B cell (primary cell): ENCODE data around the gene BMPER. TPM values are rescaled to one million over a fixed set of nuclear protein-coding genes. Genes with fewer than 3 reads are reported as not detected.

Source experiments
- ATAC-seq: fragments of 200-7000 bp; cut with Tn5 transposase; one replicate; pipeline ENCODE4 v1.10.0; 2021; ENCODE audit warnings: low read depth, mild to moderate bottlenecking, moderate number of reproducible peaks, moderate library complexity
- CTCF ChIA-PET: fragments of 350-600 bp; sonication (Branson Sonifier 250); formaldehyde crosslinking; loops from one replicate; lab custom pipeline; 2021; ENCODE audit warnings: antibody characterized with exemption, inconsistent platforms; lab: Charles Lee
- POLR2A ChIA-PET: fragments of 350-600 bp; sonication (Branson Sonifier 250); formaldehyde crosslinking; loops from one replicate; lab custom pipeline; 2021; ENCODE audit warnings: antibody characterized with exemption; lab: Charles Lee
- DNase-seq: peaks from one replicate; pipeline ENCODE4 v3.0.0; 2013
- H2AFZ ChIP-seq: 2 replicates; pipeline ENCODE4 v1.6.1; 2012; ENCODE audit warnings: mild to moderate bottlenecking, low read depth, low read length; ENCODE audit not compliant: insufficient read depth, poor library complexity, severe bottlenecking
- H3K27ac ChIP-seq, 2 donors: 1 replicate in 1 of 2; 2 replicates in 1 of 2; pipeline ENCODE4 v1.5.1; 2012 to 2013; ENCODE audit warnings: low read length in 2 of 2, mild to moderate bottlenecking in 2 of 2, moderate library complexity in 1 of 2
- H3K27me3 ChIP-seq, 4 experiments: fragments of 200-600 bp in 1 of 4; sonication (generic) in 1 of 4; replicated peaks in 1 of 4; 1 replicate in 2 of 4; 2 replicates in 2 of 4; pipeline versions ENCODE4 v1.6.1 to v1.7.0; 2013 to 2016; ENCODE audit warnings: low read length in 3 of 4, mild to moderate bottlenecking in 2 of 4, mixed read lengths in 1 of 4, moderate library complexity in 1 of 4; ENCODE audit not compliant: insufficient read depth in 4 of 4, control insufficient read depth in 3 of 4; ENCODE audit errors: control extremely low read depth in 1 of 4
- H3K36me3 ChIP-seq, 2 experiments: replicated peaks in 1 of 2; 1 replicate in 1 of 2; 2 replicates in 1 of 2; pipeline versions ENCODE4 v1.6.1 to v1.7.1; 2013; ENCODE audit warnings: low read length in 1 of 2; ENCODE audit not compliant: insufficient read depth in 2 of 2, control insufficient read depth in 1 of 2; ENCODE audit errors: control extremely low read depth in 1 of 2, extremely low read depth in 1 of 2
- H3K4me1 ChIP-seq, 2 donors: fragments of 200-600 bp in 1 of 2; sonication (generic) in 1 of 2; 1 replicate in 1 of 2; 2 replicates in 1 of 2; pipeline versions ENCODE4 v1.5.1 to v1.6.1; 2013 to 2017; ENCODE audit warnings: low read length in 2 of 2; ENCODE audit not compliant: control insufficient read depth in 2 of 2, insufficient read depth in 2 of 2
- H3K4me2 ChIP-seq: replicated peaks from 2 replicates; pipeline ENCODE3; 2012; ENCODE audit warnings: mild to moderate bottlenecking, low read depth, low read length; ENCODE audit not compliant: poor library complexity, severe bottlenecking
- H3K4me3 ChIP-seq, 5 experiments: fragments of 200-600 bp in 1 of 5; sonication (generic) in 1 of 5; 1 replicate in 3 of 5; 2 replicates in 2 of 5; pipeline versions ENCODE4 v1.5.1 to v1.7.0; 2011 to 2016; ENCODE audit warnings: low read length in 4 of 5, mild to moderate bottlenecking in 4 of 5, low read depth in 2 of 5, control low read depth in 1 of 5, moderate library complexity in 1 of 5; ENCODE audit not compliant: insufficient read depth in 1 of 5; ENCODE audit errors: control extremely low read depth in 1 of 5, extremely low read depth in 1 of 5
- H3K79me2 ChIP-seq: fragments of 200-600 bp; sonication (generic); one replicate; pipeline ENCODE4 v1.6.0; 2016; ENCODE audit warnings: low read length; ENCODE audit not compliant: control insufficient read depth, insufficient read depth
- H3K9ac ChIP-seq: fragments of 200-600 bp; sonication (generic); 2 replicates; pipeline ENCODE4 v1.6.1; 2017; ENCODE audit warnings: mild to moderate bottlenecking, low read length, moderate library complexity
- H3K9me3 ChIP-seq, 3 donors: one replicate each; pipeline versions ENCODE4 v1.6.1 to v1.7.1; 2013; ENCODE audit warnings: low read length in 2 of 3; ENCODE audit not compliant: control insufficient read depth in 2 of 3, insufficient read depth in 1 of 3; ENCODE audit errors: control extremely low read depth in 1 of 3
- H4K20me1 ChIP-seq: 2 replicates; pipeline ENCODE4 v1.6.0; 2012; ENCODE audit warnings: mild to moderate bottlenecking, low read length; ENCODE audit not compliant: insufficient read depth, control insufficient read depth, poor library complexity, severe bottlenecking
- H3K27ac Mint-ChIP-seq: one replicate; pipeline ENCODE4 v1.8.0; 2021; ENCODE audit warnings: mixed read lengths
- H3K27me3 Mint-ChIP-seq: one replicate; pipeline ENCODE4 v1.8.0; 2021; ENCODE audit warnings: mixed read lengths
- H3K4me1 Mint-ChIP-seq: one replicate; pipeline ENCODE4 v1.8.0; 2021; ENCODE audit warnings: mixed read lengths
- H3K4me3 Mint-ChIP-seq: one replicate; pipeline ENCODE4 v1.8.0; 2021; ENCODE audit warnings: mixed read lengths
- H3K9me3 Mint-ChIP-seq: one replicate; pipeline ENCODE4 v1.8.0; 2022; ENCODE audit warnings: mixed read lengths; ENCODE audit not compliant: insufficient read depth
- CTCF ChIP-seq: fragments of 200-600 bp; IDR thresholded peaks from one replicate; pipeline ENCODE4 v1.8.0; 2022; ENCODE audit warnings: antibody characterized with exemption, mild to moderate bottlenecking
- EZH2 ChIP-seq: IDR thresholded peaks from 2 replicates; pipeline ENCODE4 v1.6.1; 2012; ENCODE audit warnings: borderline replicate concordance, low read depth, mild to moderate bottlenecking, moderate library complexity, low read length; ENCODE audit not compliant: insufficient read depth, poor library complexity, severe bottlenecking
- WGBS: methylation state at CpG from one replicate; pipeline ENCODE4 v1.1.5; 2013; ENCODE audit warnings: missing lambda C conversion rate; ENCODE audit not compliant: insufficient coverage; 5-methylcytosine and 5-hydroxymethylcytosine counted together
- intact Hi-C: fragments of 100-400 bp; cut with micrococcal nuclease; formaldehyde crosslinking; loops from one replicate; pipeline ENCODE4 v1.10.0; 2022
- polyA plus RNA-seq: library from polyadenylated mRNA; depleted of rRNA; stranded (reverse); fragments of >200 nt; gene quantifications from 2 replicates; pipeline ENCODE4 v1.2.3, GENCODE V29; 2012
- total RNA-seq, 2 donors: library from RNA; stranded (reverse); fragments of 120-200 nt in 1 of 2; gene quantifications; 1 replicate in 1 of 2; 2 replicates in 1 of 2; pipeline versions ENCODE4 v1.2.3 to v1.2.4, GENCODE V29; 2013 to 2022

BMPER gene
- total and polyA plus RNA-seq, 2 donors (not counting 1 experiment from before 2014, with no cell fraction given) = not detected

- Mint-ChIP-seq H3K9me3 (no peaks in the 10 kb centered on the region), H3K27ac (no peak overlapping the region), H3K4me3 (no peak overlapping the region), H3K4me1 (no peaks in the 10 kb centered on the region), H3K27me3 (peaks cover 6% of the 10 kb centered on the region)
- peaks cover 0 to 3% (median 0%) of the 10 kb centered on the region in 4 experiments for H3K27me3 ChIP-seq
- POLR2A ChIA-PET = no interaction called here
- no peaks in the 10 kb centered on the region for H3K79me2 ChIP-seq
- DNase-seq = no peak
- no peak overlapping the region for H3K4me2 ChIP-seq
- H3K4me1 ChIP-seq = no peaks in the 10 kb centered on the region
- H3K27ac ChIP-seq = no peak overlapping the region
- no peak overlapping the region for H2AFZ ChIP-seq
- H3K36me3 ChIP-seq = no peaks in the 10 kb centered on the region
- intact Hi-C loops = no loop called here
- CTCF ChIA-PET = no interaction called here
- WGBS = no CpG with 5 or more reads among the region's 4 CpGs
- no peaks in the 10 kb centered on the region for H4K20me1 ChIP-seq
- H3K4me3 ChIP-seq = no peak overlapping the region
- no peak overlapping the region for H3K9ac ChIP-seq
- TF ChIP-seq EZH2 = no peak
- TF ChIP-seq CTCF = no peak
- H3K9me3 ChIP-seq = no peaks in the 10 kb centered on the region
- no peak for ATAC-seq
Observed at GRCh38 chr7:33873981-33874750, 31.2 kb upstream of the BMPER start.

DNA sequence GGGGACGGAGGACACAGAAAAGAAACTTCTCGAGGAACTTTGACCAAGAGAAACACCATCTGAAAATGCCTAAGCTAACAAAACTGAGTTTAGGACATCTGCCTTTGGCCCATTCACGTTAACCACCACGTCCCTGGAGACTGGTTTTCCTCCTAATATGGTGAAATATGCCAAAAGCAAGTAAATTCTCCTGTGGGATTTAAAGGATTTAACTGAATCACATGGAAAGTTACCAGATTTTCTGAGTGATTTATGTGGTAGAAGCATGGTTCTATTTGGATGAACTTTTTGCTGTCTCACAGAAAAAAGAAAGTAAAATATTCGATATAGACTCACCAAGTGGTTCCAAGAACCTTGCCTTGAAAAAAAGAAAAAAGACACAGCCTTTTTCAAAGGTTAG, 30.4 kb upstream of the BMPER start:
- peaks cover 6% of the 10 kb centered on the region for H3K27me3 Mint-ChIP-seq
- no peaks in the 10 kb centered on the region for H3K79me2 ChIP-seq

More for the DNA sequence above, 30.4 kb upstream of the BMPER start:
- no peaks in the 10 kb centered on the region for H3K9me3 ChIP-seq
- no peak overlapping the region for H3K27ac Mint-ChIP-seq
- CTCF ChIA-PET = no interaction called here
- peaks cover 0 to 3% (median 0%) of the 10 kb centered on the region in 4 experiments for H3K27me3 ChIP-seq
- no peak overlapping the region for H3K9ac ChIP-seq
- H2AFZ ChIP-seq = no peak overlapping the region
- no peaks in the 10 kb centered on the region for H3K4me1 Mint-ChIP-seq
- H3K4me1 ChIP-seq = no peaks in the 10 kb centered on the region
- no peak overlapping the region for H3K4me3 Mint-ChIP-seq
- H3K4me2 ChIP-seq = no peak overlapping the region
- H3K9me3 Mint-ChIP-seq = no peaks in the 10 kb centered on the region
- no peak for ATAC-seq
- no CpG with 5 or more reads among the region's 5 CpGs for WGBS
- POLR2A ChIA-PET = no interaction called here
- H4K20me1 ChIP-seq = no peaks in the 10 kb centered on the region
- intact Hi-C loops = no loop called here
- H3K36me3 ChIP-seq = no peaks in the 10 kb centered on the region
- H3K27ac ChIP-seq = no peak overlapping the region
- DNase-seq = no peak
- H3K4me3 ChIP-seq = no peak overlapping the region
- TF ChIP-seq CTCF (no peak), EZH2 (no peak)
